HG03378 (cell line): ENCODE data around the gene MYO1D.

Experiments
- ATAC-seq: cut with Tn5 transposase; IDR thresholded peaks from one replicate; pipeline ENCODE4 v1.9.1; 2021; ENCODE audit warnings: mild to moderate bottlenecking, moderate library complexity; ENCODE audit not compliant: unreplicated experiment

Gene MYO1D

DNA sequence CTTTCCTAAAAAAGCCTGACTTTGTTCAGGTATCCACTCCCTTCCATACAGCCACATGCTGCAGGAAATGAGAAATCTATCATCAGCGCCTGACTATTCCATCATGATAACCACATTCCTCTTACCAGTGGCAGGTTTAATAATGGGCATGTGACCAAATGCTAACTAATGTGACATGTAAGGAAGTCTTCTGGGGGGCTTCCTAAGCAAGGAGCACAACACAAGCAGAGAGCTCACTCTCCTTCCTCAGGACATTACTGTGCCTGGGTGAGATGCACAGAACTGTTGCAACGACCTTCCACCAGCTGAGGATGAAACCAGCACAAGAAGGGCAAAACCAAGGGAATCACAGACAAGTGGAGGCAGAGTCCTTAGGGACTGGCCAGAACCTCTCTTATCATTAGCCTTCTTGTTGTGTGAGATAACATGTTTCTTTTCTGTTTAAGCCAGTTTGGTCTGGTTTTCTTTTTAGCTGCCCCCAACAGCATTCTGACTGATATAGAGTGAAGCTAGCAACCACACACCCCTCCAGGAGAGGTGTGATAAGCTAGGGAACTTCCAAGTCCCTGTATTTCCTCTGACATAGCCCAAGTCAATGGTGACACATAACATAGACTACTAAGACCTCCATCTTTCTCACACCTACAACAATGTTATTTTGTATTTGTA, 16.9 kb downstream of the MYO1D start:
- peak; percentile 54 for ATAC-seq

DNA sequence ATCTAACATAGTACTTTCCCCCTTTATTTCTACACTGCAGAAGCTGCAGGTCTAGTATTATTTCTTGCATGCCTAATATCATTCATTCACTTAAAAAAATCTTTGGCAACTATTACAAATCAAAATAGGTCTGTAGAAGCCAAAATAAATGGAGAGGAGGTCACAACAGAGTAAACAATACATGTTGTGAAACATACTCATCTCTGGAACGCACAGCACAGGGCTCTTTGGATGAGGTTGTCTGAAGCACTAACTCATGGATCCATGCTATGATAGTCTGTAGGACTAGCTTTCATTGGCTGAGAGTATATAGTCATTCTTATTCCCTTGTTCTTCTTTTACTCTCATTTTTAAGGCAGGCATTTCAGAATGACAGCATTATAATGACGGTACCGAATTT, 21.3 kb downstream of the MYO1D start:
- ATAC-seq = no peak

DNA sequence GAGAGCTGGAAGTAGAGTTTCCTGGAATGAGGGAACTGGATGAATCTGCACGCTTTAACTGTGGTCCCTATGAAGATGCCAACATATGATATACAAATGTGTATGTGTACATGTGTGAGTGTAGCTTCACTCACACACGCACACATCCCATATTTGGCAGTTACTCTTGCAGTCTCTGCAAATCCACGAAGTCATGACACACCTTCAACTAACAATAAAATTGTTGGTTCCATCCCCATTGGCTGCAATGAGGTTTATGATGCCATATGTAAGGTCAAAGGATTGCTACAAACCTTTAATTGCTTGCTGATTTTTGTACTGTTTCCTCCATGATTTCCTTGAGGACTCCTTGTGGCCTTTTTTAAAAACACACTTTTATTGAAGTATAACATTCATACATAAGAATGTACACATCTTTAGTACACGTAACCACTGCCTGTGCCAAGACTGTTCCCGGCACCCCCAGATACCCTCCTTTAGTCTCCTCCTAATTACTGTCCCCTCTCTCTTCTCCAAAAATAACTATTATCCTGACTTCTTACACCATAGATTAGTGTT, 22.0 kb downstream of the MYO1D start:
- ATAC-seq = no peak

DNA sequence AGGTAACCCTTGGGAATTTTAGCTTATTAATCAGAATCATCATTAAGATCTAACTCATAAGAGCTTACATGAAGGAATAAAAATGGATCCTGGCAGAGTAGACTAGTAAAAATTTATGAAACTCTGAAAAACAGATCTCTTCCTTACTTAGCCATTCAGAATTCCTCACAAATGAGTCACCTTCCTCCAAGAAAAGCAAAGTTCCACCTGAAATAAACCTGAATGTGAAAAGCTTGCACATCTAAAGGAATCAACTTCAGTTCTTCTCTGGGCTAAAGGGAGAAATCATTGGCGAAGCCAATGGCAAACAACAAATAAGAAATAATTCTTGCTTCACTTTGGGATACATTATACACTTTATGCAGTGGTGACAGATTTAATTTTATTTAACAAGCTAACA, 22.7 kb downstream of the MYO1D start:
- ATAC-seq = no peak

DNA sequence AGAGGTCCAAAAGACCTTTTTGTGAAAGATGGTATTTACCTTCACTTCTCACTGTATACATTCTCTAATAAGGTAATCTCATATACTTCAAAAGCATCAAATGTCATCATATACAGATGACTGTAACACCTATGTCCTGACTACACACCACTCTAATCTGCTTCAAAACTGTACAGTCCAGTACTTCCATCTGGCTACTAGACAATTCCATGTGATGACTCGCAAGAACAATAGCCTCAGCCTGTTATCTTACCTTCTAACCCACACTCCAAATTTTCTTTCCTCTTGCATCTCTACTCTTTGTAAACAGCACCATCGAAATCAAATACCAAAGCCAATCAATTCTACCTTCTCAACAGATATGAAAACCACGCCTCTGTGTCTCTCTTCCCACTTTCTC, 24.1 kb downstream of the MYO1D start:
- ATAC-seq = no peak

DNA sequence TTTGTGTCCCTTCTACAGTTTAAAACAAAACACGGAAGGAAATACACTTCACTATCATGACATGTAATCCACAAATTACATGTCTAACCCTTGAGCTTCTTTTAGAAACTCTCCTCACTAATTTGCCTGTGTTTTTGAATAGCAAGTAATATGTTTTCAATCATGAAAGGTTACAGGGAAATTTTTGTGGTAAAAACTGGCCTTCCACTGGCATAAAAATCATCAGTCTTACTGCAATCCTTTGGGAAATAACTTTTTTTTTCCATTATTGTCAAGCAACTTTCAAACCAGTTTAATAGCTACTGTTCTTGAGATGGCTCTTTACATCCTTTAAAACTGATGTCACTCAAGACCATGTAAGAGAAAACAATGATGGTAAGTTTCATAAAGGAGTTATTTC, 27.0 kb downstream of the MYO1D start:
- ATAC-seq = no peak

DNA sequence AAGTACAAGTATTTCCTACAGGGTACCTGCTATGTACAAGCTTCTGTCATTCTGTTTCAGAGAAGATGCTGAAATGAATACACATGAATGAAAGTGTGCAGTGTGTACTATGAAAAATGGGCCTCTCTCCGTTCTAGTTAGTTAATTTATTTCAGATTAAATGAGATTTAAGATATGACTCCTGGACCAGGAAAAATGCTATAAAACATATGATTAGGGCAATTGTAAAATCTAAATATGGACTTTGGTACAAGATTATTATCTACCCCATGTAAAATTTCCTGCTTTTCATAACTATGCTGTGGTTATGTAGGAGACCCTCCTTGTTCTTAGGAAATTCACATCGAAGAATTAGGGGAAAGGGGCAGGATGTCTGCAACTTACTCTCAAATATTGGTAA, 28.9 kb downstream of the MYO1D start:
- ATAC-seq = no peak

DNA sequence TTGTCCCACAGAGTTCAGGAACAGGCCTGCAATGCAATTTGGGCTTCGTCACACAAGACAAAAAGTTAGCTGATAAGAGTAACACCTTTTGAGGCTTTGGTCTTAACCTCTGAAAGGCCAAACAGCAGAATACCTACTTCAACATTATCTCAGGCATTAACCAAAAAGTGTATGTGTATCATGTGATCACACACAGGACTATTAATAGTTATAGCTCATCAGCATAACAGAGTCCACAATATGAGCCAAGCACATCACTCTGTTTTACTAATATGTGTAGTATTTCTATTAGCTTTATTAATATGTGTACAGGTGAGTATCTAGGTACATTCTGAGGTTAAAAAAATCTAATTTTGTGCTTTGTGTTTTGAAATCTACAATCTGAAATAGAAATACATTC, 30.8 kb downstream of the MYO1D start:
- no peak for ATAC-seq

DNA sequence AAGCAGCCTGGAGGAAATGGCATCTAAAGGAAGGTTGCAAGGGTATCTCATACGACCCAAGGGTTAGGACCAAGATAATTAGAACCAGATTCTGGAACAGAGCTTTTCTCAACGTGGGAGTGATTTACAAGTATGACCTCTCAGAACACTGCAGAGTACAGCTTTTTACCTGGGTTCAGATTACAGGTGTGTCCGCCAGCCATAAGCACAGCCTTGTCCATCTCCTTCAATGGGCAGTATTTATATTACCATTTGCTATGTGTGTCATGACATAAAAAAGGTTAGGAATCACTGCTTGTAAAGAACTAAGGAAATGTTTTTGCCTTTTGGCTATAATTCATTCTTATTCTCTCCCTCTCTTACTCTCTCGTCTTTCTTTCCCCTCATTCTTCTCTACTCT, 36.7 kb downstream of the MYO1D start:
- ATAC-seq = no peak

DNA sequence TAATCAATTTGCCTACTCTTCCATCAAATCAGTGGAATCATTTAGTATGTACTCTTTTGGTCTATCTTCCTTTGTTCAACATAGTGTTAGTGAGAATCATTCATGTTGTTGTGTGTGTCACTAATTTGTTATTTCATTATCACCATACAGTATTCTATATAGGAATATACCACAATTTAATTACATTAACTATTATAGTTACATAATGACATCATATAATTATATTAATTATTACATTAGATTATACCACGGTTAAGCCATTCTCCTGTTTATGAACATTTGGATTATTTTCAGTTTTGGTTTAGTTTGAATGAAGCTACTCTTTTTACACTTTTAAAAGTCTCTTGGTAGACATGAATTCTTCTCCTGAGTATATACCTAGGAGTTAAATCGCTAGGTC, 40.4 kb downstream of the MYO1D start:
- ATAC-seq = no peak

DNA sequence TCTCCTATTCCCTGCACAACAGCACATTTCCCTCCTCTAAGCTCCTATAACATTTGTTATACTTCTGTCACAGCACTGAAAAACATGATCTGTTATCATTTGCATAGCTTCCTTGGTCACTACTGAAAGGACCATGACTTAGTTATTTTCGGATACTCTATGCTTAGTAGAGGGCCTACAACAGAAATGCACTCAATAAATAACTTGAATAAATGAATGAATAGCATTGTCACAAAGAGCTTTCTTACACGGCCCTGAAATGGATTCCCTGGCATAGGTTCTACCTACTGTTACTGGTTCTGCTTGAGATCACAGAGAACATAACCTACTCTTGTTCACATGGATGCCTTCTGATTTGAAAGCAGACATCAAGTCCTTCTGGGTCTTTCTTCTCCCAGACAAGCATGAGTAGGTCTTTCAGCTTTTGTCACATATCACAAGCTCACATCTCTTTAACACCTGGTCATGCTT, 41.6 kb downstream of the MYO1D start:
- ATAC-seq = peak; percentile 55

DNA sequence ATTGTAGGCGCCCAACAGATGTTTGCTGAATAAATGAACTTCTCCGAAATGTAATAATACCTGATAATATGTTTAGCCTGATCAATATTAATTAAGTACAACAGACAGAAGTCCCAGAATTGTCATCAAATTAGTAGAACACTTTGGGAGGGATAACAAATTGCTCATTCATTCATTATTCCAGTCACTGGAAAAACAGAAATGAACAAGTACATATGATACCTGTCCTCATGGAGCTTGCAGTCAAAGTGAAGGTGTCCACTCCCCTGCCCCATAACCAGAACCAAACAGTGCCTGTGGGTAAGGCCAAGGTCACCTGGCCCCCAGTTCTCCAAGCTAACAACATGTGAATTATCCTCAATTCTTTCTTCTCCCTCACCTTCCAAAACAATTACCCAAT, 42.8 kb downstream of the MYO1D start:
- no peak for ATAC-seq

DNA sequence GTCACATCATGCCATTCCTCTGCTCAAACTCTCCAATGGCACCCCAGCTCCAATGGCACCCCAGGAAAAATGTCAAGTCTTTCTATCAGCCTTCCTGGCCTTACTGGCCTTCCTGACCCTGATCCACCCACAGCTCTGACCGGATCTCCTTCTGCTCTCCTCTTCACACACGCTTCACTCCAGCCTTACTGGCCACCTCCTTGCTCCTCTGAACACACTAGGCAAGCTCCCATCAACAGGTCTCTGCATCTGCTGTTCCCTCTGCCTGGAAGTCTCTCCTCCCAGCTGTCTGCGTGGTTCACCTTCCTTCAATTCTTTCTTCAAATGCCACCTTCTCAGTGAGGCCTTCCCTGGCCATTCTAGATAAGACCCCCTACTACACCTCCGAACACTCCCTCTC, 43.4 kb downstream of the MYO1D start:
- no peak for ATAC-seq

DNA sequence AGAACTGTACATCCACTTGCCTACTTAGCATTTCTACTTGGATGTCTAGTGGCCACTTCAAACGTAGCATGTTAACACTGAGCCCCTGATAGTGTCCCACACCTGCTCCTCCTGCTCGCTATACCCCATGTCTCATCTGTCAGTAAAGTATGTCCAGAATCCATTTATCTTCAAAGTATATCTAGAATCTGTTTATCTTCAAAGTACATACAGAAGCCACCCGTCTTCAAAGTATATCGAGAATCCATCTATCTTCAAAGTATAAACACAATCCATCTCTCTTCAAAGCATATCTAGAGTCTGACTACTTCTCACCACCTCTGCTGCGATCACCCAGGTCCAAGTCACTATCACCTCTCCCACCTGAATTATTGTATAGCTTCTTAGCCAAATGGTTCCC, 43.8 kb downstream of the MYO1D start:
- no peak for ATAC-seq

DNA sequence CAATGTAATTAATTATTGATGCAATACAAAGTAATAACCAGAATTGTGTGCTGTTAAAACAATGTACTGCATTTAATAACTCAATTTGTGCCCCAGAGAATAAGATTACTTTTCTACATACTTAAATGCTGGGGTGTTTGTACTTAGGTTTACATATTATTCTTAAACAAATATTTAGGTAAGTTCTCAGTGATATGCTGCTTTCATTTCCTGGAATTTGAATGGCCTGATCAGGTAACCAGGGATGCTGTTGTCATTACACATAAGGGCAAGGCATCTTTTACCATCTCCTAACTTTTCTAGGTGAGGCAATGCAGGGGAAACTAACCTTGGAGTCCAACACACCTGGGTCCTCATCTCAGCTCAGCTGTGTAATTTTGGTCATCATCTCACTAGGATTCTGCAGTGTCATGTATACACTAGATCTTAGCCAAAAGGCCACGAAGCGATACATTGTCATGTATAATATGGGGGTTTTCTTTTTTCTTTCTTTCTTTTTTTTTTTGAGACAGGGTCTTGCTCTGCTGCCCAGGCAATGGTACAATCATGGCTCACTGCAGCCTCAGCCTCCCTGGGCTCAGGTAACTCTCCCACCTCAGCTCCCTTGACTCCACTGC, 45.2 kb downstream of the MYO1D start:
- ATAC-seq = no peak

DNA sequence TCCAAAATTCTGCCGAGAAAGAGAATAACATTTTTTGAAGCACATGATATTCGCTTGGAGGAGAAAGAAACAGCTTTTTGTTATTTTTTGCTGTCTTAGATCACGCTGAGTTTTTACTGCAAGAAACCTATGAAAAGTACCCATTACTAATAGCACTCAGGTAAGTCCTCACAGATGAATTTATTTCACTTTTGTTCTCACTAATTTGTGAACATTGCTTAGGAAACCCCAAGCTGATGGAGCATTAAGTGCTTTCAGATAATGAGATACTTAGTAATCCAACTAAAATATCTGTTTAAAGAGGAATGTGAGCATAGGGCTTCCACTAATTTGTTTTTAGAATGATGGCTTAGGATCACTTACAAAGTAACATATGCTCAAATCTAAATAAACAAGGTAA, 45.7 kb downstream of the MYO1D start:
- no peak for ATAC-seq

DNA sequence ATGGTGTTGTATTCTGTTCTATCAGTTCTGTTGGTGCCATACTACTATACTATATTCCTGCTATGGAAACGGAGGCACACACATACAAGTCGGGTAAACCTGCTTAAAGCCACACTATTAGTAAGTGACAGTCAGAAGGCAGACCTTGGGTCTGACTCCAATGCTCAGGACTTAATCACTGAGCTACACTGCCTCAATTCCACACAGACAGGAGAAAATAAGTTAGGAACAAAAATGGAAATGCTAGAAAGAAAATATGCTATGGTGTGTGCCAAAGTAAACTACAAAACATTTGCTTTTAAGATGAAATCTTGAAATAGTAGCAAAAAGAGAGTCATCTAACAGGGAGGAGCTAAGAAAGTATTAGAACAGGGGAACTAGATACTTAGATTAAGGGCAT, 48.1 kb downstream of the MYO1D start:
- ATAC-seq = peak; percentile 5

DNA sequence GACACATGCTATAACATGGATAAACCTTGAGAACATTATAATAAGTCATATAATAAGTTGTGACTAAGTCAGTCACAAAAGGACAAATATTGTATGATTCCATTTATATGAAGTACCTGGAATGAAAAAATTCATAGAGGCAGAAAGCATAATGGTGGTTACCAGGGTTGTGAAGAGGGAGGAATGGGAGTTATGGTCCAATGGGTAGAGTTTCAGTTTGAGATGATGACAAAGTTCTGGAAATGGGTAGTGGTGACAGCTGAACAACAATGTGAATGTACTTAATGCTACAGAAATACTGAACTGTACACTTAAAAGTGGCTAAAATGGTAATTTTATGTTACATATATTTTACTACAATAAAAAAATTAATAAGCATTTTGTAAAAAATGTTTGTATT, 49.7 kb downstream of the MYO1D start:
- no peak for ATAC-seq

DNA sequence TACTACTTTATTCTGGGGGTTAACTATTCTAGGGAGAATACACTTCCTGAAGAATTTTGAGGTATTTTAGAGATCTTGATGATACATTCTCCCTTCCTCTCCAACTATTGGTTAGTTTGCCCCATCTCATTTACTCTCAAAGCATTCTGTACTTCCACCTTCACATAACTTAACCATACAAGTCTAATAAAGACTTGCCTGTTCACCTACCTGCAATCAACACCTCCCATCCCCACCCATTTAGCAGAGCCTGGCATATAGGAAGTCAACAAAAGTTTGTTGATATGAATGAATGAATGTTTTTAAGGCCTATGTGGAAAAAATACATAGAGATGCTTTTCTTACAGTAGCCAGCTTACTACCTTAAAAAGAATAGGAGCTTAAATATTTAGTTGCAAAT, 50.8 kb downstream of the MYO1D start:
- ATAC-seq = no peak

DNA sequence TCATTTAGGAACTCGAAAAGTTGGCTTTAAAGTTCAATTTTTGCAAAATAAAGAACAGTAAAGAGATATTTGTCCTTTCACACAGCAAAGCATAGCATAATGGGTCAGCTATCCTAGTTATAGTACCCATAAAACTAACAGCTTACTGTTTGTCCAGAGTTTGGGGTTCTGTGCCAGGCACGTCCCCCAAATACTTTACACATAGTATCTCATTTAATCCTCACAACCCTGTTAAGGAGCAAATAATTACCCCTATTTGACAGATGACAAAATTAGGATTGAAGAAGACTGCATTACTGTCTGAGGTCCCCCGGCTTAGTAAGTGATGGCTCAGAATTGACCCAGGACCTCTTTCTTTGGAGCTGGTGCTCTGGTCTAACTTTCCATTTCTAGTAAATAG, 52.6 kb downstream of the MYO1D start:
- no peak for ATAC-seq

DNA sequence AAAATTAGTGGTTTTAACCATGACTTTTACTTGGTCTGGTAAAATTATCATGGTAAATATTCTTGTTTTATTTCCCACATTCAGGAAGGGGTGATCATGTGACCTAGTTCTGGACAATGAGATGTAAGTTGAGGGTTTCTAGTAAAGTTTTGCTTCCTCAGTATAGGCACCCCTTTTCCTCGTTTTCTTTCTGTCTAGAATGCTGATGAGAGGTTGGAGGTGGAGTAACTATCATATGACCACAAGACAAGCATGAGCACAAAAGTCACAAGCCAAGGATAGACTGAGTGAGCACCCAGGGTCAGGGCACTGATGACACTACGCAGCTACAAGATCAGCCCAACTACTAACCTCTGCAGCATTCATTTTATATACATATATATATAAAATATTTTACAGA, 53.9 kb downstream of the MYO1D start:
- ATAC-seq = no peak
